ENCODE measurements around the gene MIAT. TPM values are rescaled to one million over a fixed set of nuclear protein-coding genes. Genes with fewer than 3 reads are reported as not detected.
A peak's percentile ranks its signal among the peaks of the same experiment; 100 is the strongest.

The MIAT gene
- total and polyA plus RNA-seq, 9 of the 15 experiments (the other 6 are each of a cell fraction or from before 2014, with no cell fraction given) = 0.03 to 0.93 (median 0.34) TPM

- TF ChIP-seq, protein P1, sequence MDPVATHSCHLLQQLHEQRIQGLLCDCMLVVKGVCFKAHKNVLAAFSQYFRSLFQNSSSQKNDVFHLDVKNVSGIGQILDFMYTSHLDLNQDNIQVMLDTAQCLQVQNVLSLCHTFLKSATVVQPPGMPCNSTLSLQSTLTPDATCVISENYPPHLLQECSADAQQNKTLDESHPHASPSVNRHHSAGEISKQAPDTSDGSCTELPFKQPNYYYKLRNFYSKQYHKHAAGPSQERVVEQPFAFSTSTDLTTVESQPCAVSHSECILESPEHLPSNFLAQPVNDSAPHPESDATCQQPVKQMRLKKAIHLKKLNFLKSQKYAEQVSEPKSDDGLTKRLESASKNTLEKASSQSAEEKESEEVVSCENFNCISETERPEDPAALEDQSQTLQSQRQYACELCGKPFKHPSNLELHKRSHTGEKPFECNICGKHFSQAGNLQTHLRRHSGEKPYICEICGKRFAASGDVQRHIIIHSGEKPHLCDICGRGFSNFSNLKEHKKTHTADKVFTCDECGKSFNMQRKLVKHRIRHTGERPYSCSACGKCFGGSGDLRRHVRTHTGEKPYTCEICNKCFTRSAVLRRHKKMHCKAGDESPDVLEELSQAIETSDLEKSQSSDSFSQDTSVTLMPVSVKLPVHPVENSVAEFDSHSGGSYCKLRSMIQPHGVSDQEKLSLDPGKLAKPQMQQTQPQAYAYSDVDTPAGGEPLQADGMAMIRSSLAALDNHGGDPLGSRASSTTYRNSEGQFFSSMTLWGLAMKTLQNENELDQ (CRISPR knock-in tag; IDR thresholded peaks at IDR 0.05; ENCODE audit: borderline replicate concordance) = no peak
- TF ChIP-seq HINFP (tag; conservative IDR thresholded peaks at IDR 0.05; ENCODE audit: low read depth) (no peak), TSHZ1 (CRISPR knock-in tag; IDR thresholded peaks at IDR 0.05) (no peak), NCOA6 (IDR thresholded peaks at IDR 0.05) (no peak), ZNF57 (CRISPR knock-in tag; IDR thresholded peaks at IDR 0.05) (no peak), SMARCA4 (IDR thresholded peaks at IDR 0.05) (peak; percentile 97), TCF7L2 (IDR thresholded peaks at IDR 0.05; ENCODE audit: low read depth, low read length) (no peak), HCFC1 (IDR thresholded peaks at IDR 0.05; ENCODE audit: low read depth, low read length) (no peak), CEBPB (tag; IDR thresholded peaks at IDR 0.05) (no peak), ZC3H8 (IDR thresholded peaks at IDR 0.05) (no peak), TRIM25 (IDR thresholded peaks at IDR 0.05; ENCODE audit: borderline replicate concordance) (no peak), U2AF2 (optimal IDR thresholded peaks at IDR 0.05; ENCODE audit: low read depth, low read length) (no peak), TCF3 (CRISPR knock-in tag; IDR thresholded peaks at IDR 0.05) (peak; percentile 95), ZBTB17 (CRISPR knock-in tag; IDR thresholded peaks at IDR 0.05) (no peak), RAD21 (CRISPR knock-in tag; conservative IDR thresholded peaks at IDR 0.05 in 1 of 2, IDR thresholded peaks at IDR 0.05 in 1 of 2) (no peak; a peak in 2 of 4 replicates), RBM39 (optimal IDR thresholded peaks at IDR 0.05; ENCODE audit: low read depth, low read length) (no peak), ZNF253 (CRISPR knock-in tag; conservative IDR thresholded peaks at IDR 0.05) (no peak), ESRRA (IDR thresholded peaks at IDR 0.05; ENCODE audit: borderline replicate concordance, low read depth) (peak; percentile 67; the same call in 1 of the 2 replicates)
- TF ChIP-seq, protein P2, sequence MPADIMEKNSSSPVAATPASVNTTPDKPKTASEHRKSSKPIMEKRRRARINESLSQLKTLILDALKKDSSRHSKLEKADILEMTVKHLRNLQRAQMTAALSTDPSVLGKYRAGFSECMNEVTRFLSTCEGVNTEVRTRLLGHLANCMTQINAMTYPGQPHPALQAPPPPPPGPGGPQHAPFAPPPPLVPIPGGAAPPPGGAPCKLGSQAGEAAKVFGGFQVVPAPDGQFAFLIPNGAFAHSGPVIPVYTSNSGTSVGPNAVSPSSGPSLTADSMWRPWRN (IDR thresholded peaks at IDR 0.05; ENCODE audit: low read depth) = no peak
Measured at GRCh38 chr22:26632422-26633155, 24.8 kb upstream of the MIAT start (continued).
